GM23248 (cell line): ENCODE measurements around the gene EEF1AKMT2. TPM values are rescaled to one million over a fixed set of nuclear protein-coding genes. Genes with fewer than 3 reads are reported as not detected.

Experiments
- DNase-seq: peaks from one replicate; pipeline ENCODE4 v3.0.0-alpha.2; 2015
- H2AFZ ChIP-seq: fragments of 200-600 bp; sonication (generic); 2 replicates; pipeline ENCODE4 v1.6.1; 2016; ENCODE audit warnings: antibody characterized with exemption
- H3F3A ChIP-seq: fragments of 200-600 bp; sonication (generic); 2 replicates; pipeline ENCODE4 v1.6.1; 2016; ENCODE audit warnings: mild to moderate bottlenecking, antibody characterized with exemption, mixed run types; ENCODE audit not compliant: insufficient read depth
- H3K27ac ChIP-seq: fragments of 200-600 bp; sonication (generic); 2 replicates; pipeline ENCODE4 v1.5.1; 2016; ENCODE audit warnings: mild to moderate bottlenecking
- H3K27me3 ChIP-seq: fragments of 200-600 bp; sonication (generic); replicated peaks from 2 replicates; pipeline ENCODE4 v1.6.1; 2016; ENCODE audit warnings: mild to moderate bottlenecking; ENCODE audit not compliant: insufficient read depth
- H3K36me3 ChIP-seq: fragments of 200-600 bp; sonication (generic); 2 replicates; pipeline ENCODE4 v1.6.1; 2016; ENCODE audit warnings: low read depth, mild to moderate bottlenecking
- H3K4me1 ChIP-seq: fragments of 200-600 bp; sonication (generic); 2 replicates; pipeline ENCODE4 v1.6.1; 2016; ENCODE audit warnings: mild to moderate bottlenecking; ENCODE audit not compliant: insufficient read depth
- H3K4me2 ChIP-seq: fragments of 200-600 bp; sonication (generic); one replicate; pipeline ENCODE4 v1.6.1; 2016; ENCODE audit warnings: mild to moderate bottlenecking; ENCODE audit not compliant: unreplicated experiment
- H3K4me3 ChIP-seq: fragments of 200-600 bp; sonication (generic); 2 replicates; pipeline ENCODE4 v1.5.1; 2016; ENCODE audit warnings: mild to moderate bottlenecking
- H3K79me2 ChIP-seq: fragments of 200-600 bp; sonication (generic); 2 replicates; pipeline ENCODE4 v1.6.1; 2016; ENCODE audit warnings: mild to moderate bottlenecking; ENCODE audit not compliant: insufficient read depth
- H3K9ac ChIP-seq: fragments of 200-600 bp; sonication (generic); 2 replicates; pipeline ENCODE4 v1.6.1; 2016; ENCODE audit warnings: mild to moderate bottlenecking
- H3K9me2 ChIP-seq: fragments of 200-600 bp; sonication (generic); 2 replicates; pipeline ENCODE4 v1.6.1; 2016; ENCODE audit warnings: mixed run types, mild to moderate bottlenecking, moderate library complexity; ENCODE audit not compliant: insufficient read depth
- H3K9me3 ChIP-seq: fragments of 200-600 bp; sonication (generic); one replicate; pipeline ENCODE4 v1.6.1; 2017; ENCODE audit warnings: low read depth
- H4K20me1 ChIP-seq: fragments of 200-600 bp; sonication (generic); 2 replicates; pipeline ENCODE4 v1.6.0; 2016; ENCODE audit not compliant: insufficient read depth
- EZH2 ChIP-seq: fragments of 200-600 bp; sonication (generic); IDR thresholded peaks from 2 replicates; pipeline ENCODE4 v1.6.1; 2018; ENCODE audit warnings: antibody characterized with exemption, mild to moderate bottlenecking; ENCODE audit not compliant: insufficient read depth, poor library complexity, severe bottlenecking
- EZH2phosphoT487 ChIP-seq: fragments of 200-600 bp; sonication (generic); IDR thresholded peaks from 2 replicates; pipeline ENCODE4 v1.6.1; 2018; ENCODE audit warnings: antibody characterized with exemption, moderate library complexity, mild to moderate bottlenecking, low read depth; ENCODE audit not compliant: insufficient read depth
- WGBS, 2 experiments: methylation state at CpG; one replicate each; pipeline ENCODE4 v1.1.6; 2015 to 2017; ENCODE audit warnings: low lambda C conversion rate in 2 of 2, low coverage in 1 of 2; ENCODE audit errors: missing lambda C conversion rate in 2 of 2; 5-methylcytosine and 5-hydroxymethylcytosine counted together
- in situ Hi-C: fragments of 300-500 bp; cut with MboI; formaldehyde crosslinking; loops from 2 replicates; pipeline ENCODE4 v1.15.0; 2020
- polyA plus RNA-seq: library from polyadenylated mRNA; unstranded; fragments of >200 nt; fragmentation: Nextera tagmentation; extraction: Ambion mirVana; gene quantifications from 2 replicates; pipeline ENCODE4 v1.2.1, GENCODE V29; 2016
- total RNA-seq: library from RNA; depleted of rRNA; stranded (reverse); fragments of >200 nt; shearing (Covaris generic); gene quantifications from 2 replicates; pipeline ENCODE4 v1.2.3, GENCODE V29; 2014

Gene EEF1AKMT2
- total and polyA plus RNA-seq, 2 experiments from 2014 or later = 24.0 to 27.4 TPM

DNA sequence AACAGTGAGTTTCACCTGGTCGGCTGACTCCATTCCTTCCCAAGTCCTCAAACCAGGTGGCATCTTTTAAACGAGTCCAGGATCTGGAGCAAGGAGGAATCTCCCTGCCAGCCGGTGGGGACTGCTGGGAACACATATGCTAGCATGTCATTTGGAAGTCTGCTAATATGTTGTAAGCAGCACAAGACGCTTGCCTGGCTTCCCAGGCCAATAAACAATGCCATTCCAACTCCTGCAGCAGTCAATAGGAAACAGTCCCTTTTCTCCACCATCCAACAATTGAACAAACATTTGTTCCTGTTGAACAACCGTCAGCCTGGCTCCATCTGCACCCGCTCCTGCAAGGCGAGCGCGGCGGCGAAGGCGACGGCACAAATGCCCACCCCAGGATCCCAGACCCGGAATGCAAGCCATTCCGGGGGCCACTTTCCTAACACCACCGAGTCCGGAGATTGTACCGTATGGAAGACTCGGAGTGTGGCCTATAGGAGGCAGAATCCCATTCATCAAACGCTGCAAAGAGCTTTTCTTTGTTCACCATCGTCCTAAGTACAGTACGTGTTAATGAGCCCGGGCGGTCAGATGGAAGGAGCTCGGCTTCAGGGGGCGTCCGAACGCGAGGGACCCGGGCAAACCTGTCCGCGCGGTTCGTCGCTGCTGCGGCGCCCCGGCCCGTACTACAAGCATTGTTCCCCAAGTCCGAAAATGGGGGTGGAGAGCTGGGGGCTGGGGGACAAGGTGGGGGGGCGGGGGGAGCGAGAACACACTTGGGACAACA, 49.1 kb downstream of the EEF1AKMT2 start:
- DNase-seq = peak; percentile 64
- peak overlapping the region; percentile 70 for H2AFZ ChIP-seq

DNA sequence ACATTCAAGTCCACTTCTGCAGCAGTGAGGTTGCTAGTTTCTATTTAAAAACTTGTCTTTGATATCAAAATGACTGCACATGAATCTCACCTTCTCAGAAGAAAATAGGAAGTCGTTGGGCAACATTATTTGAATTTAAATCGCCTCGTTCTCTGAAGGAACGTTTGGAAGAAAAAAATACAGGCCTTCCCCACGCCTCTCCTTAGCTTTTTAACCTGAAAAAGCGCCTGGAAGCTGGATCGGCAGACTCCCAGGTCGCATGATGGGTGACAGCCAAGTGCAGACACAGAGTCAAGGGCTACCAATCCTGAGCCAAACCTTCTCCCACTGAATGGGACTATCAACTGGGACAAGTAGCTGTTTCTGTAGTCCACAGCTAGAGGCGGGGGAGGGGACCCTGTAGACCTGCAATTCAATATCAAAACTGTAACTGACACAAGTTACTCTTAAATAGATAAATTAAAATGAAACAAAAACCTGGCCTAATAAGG, 49.7 kb downstream of the EEF1AKMT2 start:
- no peaks in the 10 kb centered on the region for H3K9me2 ChIP-seq
- H3F3A ChIP-seq = peaks cover 51% of the 10 kb centered on the region
- in situ Hi-C loops = loop anchor here (10.0 kb wide), 1 partner anchor 207 kb away; no protein-coding TSS in a partner anchor
- peaks cover 43% of the 10 kb centered on the region for H3K79me2 ChIP-seq
- no peaks in the 10 kb centered on the region for H4K20me1 ChIP-seq
- H3K4me1 ChIP-seq = peaks cover 44% of the 10 kb centered on the region
- no peak for TF ChIP-seq EZH2phosphoT487
- TF ChIP-seq EZH2 = no peak
- H2AFZ ChIP-seq = no peak overlapping the region
- H3K36me3 ChIP-seq = no peaks in the 10 kb centered on the region
- WGBS, 2 experiments = 58 to 62% methylated on average over 9 of the region's 9 CpGs
- H3K4me3 ChIP-seq = peak overlapping the region; percentile 87
- no peak overlapping the region for H3K9ac ChIP-seq
- H3K27me3 ChIP-seq = no peaks in the 10 kb centered on the region
- H3K27ac ChIP-seq = no peak overlapping the region
- H3K9me3 ChIP-seq = no peaks in the 10 kb centered on the region
- no peak for DNase-seq
- peak overlapping the region; percentile 90 for H3K4me2 ChIP-seq

More for the DNA sequence above, 49.1 kb downstream of the EEF1AKMT2 start:
- H3K9ac ChIP-seq = peak overlapping the region; percentile 80
- H3K36me3 ChIP-seq = 0 out of 2 replicates have a peak, but pooled peaks cover 4% of the 10 kb centered on the region
- no peaks in the 10 kb centered on the region for H4K20me1 ChIP-seq
- no peak overlapping the region for H3K27ac ChIP-seq
- H3K4me1 ChIP-seq = peaks cover 42% of the 10 kb centered on the region
- peak overlapping the region; percentile 90 for H3K4me2 ChIP-seq
- peak overlapping the region; percentile 87 for H3K4me3 ChIP-seq
- H3K9me3 ChIP-seq = no peaks in the 10 kb centered on the region
- TF ChIP-seq EZH2phosphoT487 (no peak), EZH2 (no peak)
- in situ Hi-C loops = loop anchor here (10.0 kb wide), 1 partner anchor 208 kb away; no protein-coding TSS in a partner anchor
- H3K79me2 ChIP-seq = peaks cover 37% of the 10 kb centered on the region
- no peaks in the 10 kb centered on the region for H3K27me3 ChIP-seq
- H3F3A ChIP-seq = peaks cover 57% of the 10 kb centered on the region
- WGBS, 2 experiments = 4 to 5% methylated on average over 41 to 42 of the region's 42 CpGs
- no peaks in the 10 kb centered on the region for H3K9me2 ChIP-seq

- no peak overlapping the region; the same call in 1 of the 2 replicates for H3K27ac ChIP-seq
- H4K20me1 ChIP-seq = no peaks in the 10 kb centered on the region
- peak overlapping the region; percentile 56 for H2AFZ ChIP-seq
- peaks cover 49% of the 10 kb centered on the region for H3K79me2 ChIP-seq
- no peaks in the 10 kb centered on the region for H3K36me3 ChIP-seq
- peaks cover 47% of the 10 kb centered on the region for H3F3A ChIP-seq
- peak overlapping the region; percentile 55 for H3K4me3 ChIP-seq
- no peaks in the 10 kb centered on the region for H3K9me3 ChIP-seq
- in situ Hi-C loops = loop anchor here (10.0 kb wide), 1 partner anchor 207 kb away; no protein-coding TSS in a partner anchor
- no peaks in the 10 kb centered on the region for H3K9me2 ChIP-seq
- DNase-seq = peak; percentile 87
- H3K9ac ChIP-seq = peak overlapping the region; percentile 43
- H3K27me3 ChIP-seq = no peaks in the 10 kb centered on the region
- H3K4me2 ChIP-seq = peak overlapping the region; percentile 77
- no peak for TF ChIP-seq EZH2
- TF ChIP-seq EZH2phosphoT487 = no peak
- peaks cover 49% of the 10 kb centered on the region for H3K4me1 ChIP-seq
- WGBS, 2 experiments = 29 to 30% methylated on average over 13 of the region's 13 CpGs
These were observed 50.3 kb downstream of the EEF1AKMT2 start for GRCh38 chr10:124741281-124741921.

DNA sequence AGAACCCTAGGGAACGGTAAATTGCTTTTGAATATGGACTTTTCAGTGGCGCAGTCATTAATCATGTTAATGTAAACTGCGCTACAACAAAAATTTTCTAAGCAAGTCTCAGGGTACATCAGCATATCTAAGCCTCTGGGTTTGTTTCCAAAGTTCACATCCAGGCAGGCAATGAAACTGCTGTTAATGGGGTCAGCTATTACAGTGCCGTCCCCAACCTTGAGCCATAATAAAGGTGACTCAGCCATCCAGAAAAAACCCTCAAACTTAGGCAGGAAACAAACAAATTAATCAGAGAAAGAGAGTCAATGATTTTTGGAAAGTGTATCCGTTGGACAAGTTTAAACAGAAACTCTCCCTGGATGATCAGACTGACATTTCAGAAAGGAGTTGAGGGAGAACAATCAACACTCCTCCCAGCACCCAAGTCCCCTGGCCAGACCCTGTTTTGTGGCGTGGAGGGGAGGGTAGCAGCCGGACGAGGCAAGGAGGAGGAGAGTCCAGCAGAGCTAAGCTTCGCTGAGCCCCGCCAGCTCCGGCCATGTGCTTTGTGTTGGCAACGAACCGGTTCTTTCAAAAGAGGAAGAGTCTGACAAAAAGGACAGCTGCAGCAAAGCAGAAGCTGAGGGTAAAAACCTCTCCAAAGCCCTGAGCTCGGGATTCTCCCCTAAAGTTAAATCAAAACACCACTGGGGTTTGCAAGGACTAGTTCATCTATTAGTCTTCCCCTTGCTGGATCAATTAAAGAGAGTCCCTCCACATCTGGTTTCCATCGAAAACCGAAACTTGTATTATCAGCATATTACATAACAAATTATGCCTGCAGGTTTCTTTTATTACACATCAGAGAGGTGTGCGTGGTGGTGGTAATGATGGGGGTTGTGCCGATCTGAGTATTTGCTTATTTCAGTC, 51.1 kb downstream of the EEF1AKMT2 start:
- Histone ChIP-seq H3K4me2 (peak overlapping the region; percentile 77), H3K9ac (peak overlapping the region; percentile 43), H2AFZ (peak overlapping the region; percentile 56), H3K4me3 (peak overlapping the region; percentile 55), H3F3A (peaks cover 39% of the 10 kb centered on the region), H3K4me1 (peaks cover 43% of the 10 kb centered on the region), H4K20me1 (no peaks in the 10 kb centered on the region), H3K79me2 (peaks cover 51% of the 10 kb centered on the region), H3K9me2 (no peaks in the 10 kb centered on the region), H3K27me3 (no peaks in the 10 kb centered on the region), H3K27ac (peak overlapping the region; percentile 35), H3K36me3 (no peaks in the 10 kb centered on the region), H3K9me3 (no peaks in the 10 kb centered on the region)
- peak; percentile 74 for DNase-seq
- in situ Hi-C loops = loop anchor here (10.0 kb wide), 1 partner anchor 206 kb away; no protein-coding TSS in a partner anchor
- TF ChIP-seq EZH2phosphoT487 (no peak), EZH2 (no peak)
- 15 to 16% methylated on average over 18 of the region's 18 CpGs for WGBS, 2 experiments
